Measurements from ENCODE around the gene SUPT7L. TPM values are rescaled to one million over a fixed set of nuclear protein-coding genes. Genes with fewer than 3 reads are reported as not detected.

The SUPT7L gene
- total and polyA plus RNA-seq, 4 donors = 9.6 to 14.6 (median 11.5) TPM

DNA sequence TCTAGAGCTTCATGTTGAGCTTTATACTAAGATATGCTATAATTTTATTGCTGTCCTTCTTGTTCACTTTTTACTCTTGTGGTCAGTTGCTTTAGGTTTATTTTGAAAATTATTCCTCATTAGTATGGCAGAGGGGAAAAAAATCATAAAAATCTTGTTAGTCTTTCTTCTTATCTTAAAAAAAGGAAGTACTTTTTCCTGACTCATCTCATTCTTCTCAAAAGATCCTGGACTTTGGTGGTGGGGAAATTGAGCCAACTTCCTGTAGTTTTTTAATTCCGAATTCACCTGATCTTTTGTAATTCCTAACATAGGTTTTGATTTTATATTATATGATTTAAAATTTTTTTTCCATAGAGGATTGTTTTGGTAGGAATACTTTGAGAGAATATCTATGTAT, 4.0 kb upstream of the SUPT7L start:
- 68% methylated on average over 1 of the region's 1 CpG for WGBS
- no peak for DNase-seq (ENCODE audit: low spot score)
- TF ChIP-seq EGR1 (IDR thresholded peaks at IDR 0.05; ENCODE audit: low read depth in 2 of 2) (no peak), GABPA (IDR thresholded peaks at IDR 0.05 in 1 of 2, conservative IDR thresholded peaks at IDR 0.05 in 1 of 2) (no peak), JUND (IDR thresholded peaks at IDR 0.05) (no peak), FOXA2 (IDR thresholded peaks at IDR 0.05) (no peak), YY1 (IDR thresholded peaks at IDR 0.05) (no peak), RAD21 (IDR thresholded peaks at IDR 0.05) (no peak), TAF1 (conservative IDR thresholded peaks at IDR 0.05) (no peak), HNF4G (IDR thresholded peaks at IDR 0.05) (no peak)
- TF ChIP-seq, protein P1, sequence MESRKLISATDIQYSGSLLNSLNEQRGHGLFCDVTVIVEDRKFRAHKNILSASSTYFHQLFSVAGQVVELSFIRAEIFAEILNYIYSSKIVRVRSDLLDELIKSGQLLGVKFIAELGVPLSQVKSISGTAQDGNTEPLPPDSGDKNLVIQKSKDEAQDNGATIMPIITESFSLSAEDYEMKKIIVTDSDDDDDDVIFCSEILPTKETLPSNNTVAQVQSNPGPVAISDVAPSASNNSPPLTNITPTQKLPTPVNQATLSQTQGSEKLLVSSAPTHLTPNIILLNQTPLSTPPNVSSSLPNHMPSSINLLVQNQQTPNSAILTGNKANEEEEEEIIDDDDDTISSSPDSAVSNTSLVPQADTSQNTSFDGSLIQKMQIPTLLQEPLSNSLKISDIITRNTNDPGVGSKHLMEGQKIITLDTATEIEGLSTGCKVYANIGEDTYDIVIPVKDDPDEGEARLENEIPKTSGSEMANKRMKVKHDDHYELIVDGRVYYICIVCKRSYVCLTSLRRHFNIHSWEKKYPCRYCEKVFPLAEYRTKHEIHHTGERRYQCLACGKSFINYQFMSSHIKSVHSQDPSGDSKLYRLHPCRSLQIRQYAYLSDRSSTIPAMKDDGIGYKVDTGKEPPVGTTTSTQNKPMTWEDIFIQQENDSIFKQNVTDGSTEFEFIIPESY (IDR thresholded peaks at IDR 0.05) = no peak
- TF ChIP-seq, protein P2, sequence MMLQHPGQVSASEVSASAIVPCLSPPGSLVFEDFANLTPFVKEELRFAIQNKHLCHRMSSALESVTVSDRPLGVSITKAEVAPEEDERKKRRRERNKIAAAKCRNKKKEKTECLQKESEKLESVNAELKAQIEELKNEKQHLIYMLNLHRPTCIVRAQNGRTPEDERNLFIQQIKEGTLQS (IDR thresholded peaks at IDR 0.05) = no peak
- TF ChIP-seq, protein P3, sequence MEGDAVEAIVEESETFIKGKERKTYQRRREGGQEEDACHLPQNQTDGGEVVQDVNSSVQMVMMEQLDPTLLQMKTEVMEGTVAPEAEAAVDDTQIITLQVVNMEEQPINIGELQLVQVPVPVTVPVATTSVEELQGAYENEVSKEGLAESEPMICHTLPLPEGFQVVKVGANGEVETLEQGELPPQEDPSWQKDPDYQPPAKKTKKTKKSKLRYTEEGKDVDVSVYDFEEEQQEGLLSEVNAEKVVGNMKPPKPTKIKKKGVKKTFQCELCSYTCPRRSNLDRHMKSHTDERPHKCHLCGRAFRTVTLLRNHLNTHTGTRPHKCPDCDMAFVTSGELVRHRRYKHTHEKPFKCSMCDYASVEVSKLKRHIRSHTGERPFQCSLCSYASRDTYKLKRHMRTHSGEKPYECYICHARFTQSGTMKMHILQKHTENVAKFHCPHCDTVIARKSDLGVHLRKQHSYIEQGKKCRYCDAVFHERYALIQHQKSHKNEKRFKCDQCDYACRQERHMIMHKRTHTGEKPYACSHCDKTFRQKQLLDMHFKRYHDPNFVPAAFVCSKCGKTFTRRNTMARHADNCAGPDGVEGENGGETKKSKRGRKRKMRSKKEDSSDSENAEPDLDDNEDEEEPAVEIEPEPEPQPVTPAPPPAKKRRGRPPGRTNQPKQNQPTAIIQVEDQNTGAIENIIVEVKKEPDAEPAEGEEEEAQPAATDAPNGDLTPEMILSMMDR (IDR thresholded peaks at IDR 0.05; ENCODE audit: low read depth, low read length, missing input control) = no peak
- H3K27me3 ChIP-seq (ENCODE audit: control insufficient read depth in 4 of 4, insufficient read depth in 4 of 4, low read length in 3 of 4) = no peaks in the 10 kb centered on the region
- no peak overlapping the region for H3K4me3 ChIP-seq (ENCODE audit: low read depth in 1 of 3, low read length in 3 of 3)
- H3K9me3 ChIP-seq (ENCODE audit: control insufficient read depth in 4 of 4, low read length in 3 of 4) = no peaks in the 10 kb centered on the region
- peaks cover 2 to 35% (median 15%) of the 10 kb centered on the region in 4 donors for H3K36me3 ChIP-seq (ENCODE audit: control insufficient read depth in 4 of 4, insufficient read depth in 3 of 4, low read depth in 1 of 4, low read length in 3 of 4)
- peaks cover 9 to 18% (median 17%) of the 10 kb centered on the region in 4 donors for H3K4me1 ChIP-seq (ENCODE audit: control insufficient read depth in 4 of 4, insufficient read depth in 4 of 4, low read length in 3 of 4)
- H3K9ac ChIP-seq (ENCODE audit: low read depth in 1 of 2, low read length in 2 of 2) = no peak overlapping the region
- no peak overlapping the region for H3K27ac ChIP-seq (ENCODE audit: low read depth in 1 of 2, low read length in 2 of 2)

DNA sequence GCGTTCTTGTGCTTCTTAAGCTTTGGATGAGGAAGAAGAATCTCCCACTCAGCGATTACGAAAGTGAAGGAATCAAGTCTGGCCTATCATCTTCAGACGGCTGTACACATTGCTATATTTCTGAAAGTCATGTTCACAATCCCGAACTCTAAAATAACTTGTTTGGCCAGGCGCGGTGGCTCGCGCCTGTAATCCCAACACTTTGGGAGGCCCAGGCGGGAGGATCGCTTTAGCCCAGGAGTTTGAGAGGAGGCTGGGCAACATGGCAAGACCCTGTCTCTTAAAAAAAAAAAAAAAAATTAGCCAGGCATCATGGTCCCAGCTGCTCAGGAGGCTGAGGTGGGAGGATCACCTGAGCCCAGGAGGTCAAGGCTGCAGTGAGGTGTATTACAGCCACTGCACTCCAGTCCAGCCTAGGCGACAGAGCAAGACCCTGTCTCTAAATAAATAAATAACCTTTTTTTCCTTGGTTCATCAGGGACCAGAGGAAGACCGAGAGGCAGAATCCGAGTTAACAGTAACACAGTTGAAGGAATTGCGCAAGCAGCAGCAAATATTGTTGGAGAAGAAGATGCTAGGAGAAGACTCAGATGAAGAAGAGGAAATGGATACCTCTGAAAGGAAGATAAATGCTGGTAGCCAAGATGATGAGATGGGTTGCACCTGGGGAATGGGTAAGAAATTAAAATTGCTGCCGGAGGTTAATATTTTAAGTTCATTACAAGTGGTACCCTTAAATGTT, 1.4 kb upstream of the SUPT7L start:
- Histone ChIP-seq H3K36me3 (ENCODE audit: control insufficient read depth in 4 of 4, insufficient read depth in 3 of 4, low read depth in 1 of 4, low read length in 3 of 4) (peaks cover 6 to 36% (median 25%) of the 10 kb centered on the region in 4 donors), H3K4me3 (ENCODE audit: low read depth in 1 of 3, low read length in 3 of 3) (peak overlapping the region; percentile 75 to 100 (median 88)), H3K9me3 (ENCODE audit: control insufficient read depth in 4 of 4, low read length in 3 of 4) (no peaks in the 10 kb centered on the region), H3K9ac (ENCODE audit: low read depth in 1 of 2, low read length in 2 of 2) (peak overlapping the region; percentile 69 to 89), H3K27ac (ENCODE audit: low read depth in 1 of 2, low read length in 2 of 2) (no peak overlapping the region), H3K27me3 (ENCODE audit: control insufficient read depth in 4 of 4, insufficient read depth in 4 of 4, low read length in 3 of 4) (no peaks in the 10 kb centered on the region), H3K4me1 (ENCODE audit: control insufficient read depth in 4 of 4, insufficient read depth in 4 of 4, low read length in 3 of 4) (peaks cover 9 to 24% (median 20%) of the 10 kb centered on the region in 4 donors)
- DNase-seq (ENCODE audit: low spot score) = no peak
- TF ChIP-seq YY1 (IDR thresholded peaks at IDR 0.05) (no peak), JUND (IDR thresholded peaks at IDR 0.05) (no peak), GABPA (IDR thresholded peaks at IDR 0.05 in 1 of 2, conservative IDR thresholded peaks at IDR 0.05 in 1 of 2) (no peak)
- 84% methylated on average over 16 of the region's 16 CpGs for WGBS

DNA sequence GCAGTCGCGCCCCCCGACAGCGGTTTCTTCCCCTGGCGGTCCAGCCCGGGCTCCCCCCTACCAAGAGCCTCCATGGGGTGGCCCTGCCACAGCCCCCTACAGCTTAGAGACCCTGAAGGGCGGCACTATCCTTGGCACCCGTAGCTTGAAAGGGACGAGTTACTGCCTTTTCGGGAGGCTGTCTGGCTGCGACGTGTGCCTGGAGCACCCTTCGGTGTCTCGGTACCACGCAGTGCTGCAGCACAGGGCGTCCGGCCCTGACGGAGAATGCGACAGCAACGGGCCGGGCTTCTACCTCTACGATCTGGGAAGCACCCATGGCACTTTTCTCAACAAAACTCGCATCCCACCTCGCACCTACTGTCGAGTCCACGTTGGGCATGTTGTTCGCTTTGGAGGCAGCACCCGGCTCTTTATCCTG, 750 bp upstream of the SUPT7L start:
- H3K27me3 ChIP-seq (ENCODE audit: control insufficient read depth in 4 of 4, insufficient read depth in 4 of 4, low read length in 3 of 4) = no peaks in the 10 kb centered on the region
- H3K4me1 ChIP-seq (ENCODE audit: control insufficient read depth in 4 of 4, insufficient read depth in 4 of 4, low read length in 3 of 4) = peaks cover 9 to 26% (median 23%) of the 10 kb centered on the region in 4 donors
- WGBS = 4% methylated on average over 28 of the region's 28 CpGs
- H3K4me3 ChIP-seq (ENCODE audit: low read depth in 1 of 3, low read length in 3 of 3) = peak overlapping the region; percentile 75 to 100 (median 88)
- H3K36me3 ChIP-seq (ENCODE audit: control insufficient read depth in 4 of 4, insufficient read depth in 3 of 4, low read depth in 1 of 4, low read length in 3 of 4) = peaks cover 7 to 33% (median 24%) of the 10 kb centered on the region in 4 donors
- H3K9me3 ChIP-seq (ENCODE audit: control insufficient read depth in 4 of 4, low read length in 3 of 4) = no peaks in the 10 kb centered on the region
- H3K27ac ChIP-seq (ENCODE audit: low read depth in 1 of 2, low read length in 2 of 2) = peak overlapping the region; percentile 84 to 87
- no peak for DNase-seq (ENCODE audit: low spot score)
- peak overlapping the region; percentile 69 to 89 for H3K9ac ChIP-seq (ENCODE audit: low read depth in 1 of 2, low read length in 2 of 2)
- TF ChIP-seq GABPA (IDR thresholded peaks at IDR 0.05 in 1 of 2, conservative IDR thresholded peaks at IDR 0.05 in 1 of 2) (no peak), FOXA1 (IDR thresholded peaks at IDR 0.05) (no peak), EGR1 (IDR thresholded peaks at IDR 0.05; ENCODE audit: low read depth in 2 of 2) (no peak), YY1 (IDR thresholded peaks at IDR 0.05) (no peak), JUND (IDR thresholded peaks at IDR 0.05) (no peak), FOXA2 (IDR thresholded peaks at IDR 0.05) (no peak), SP1 (IDR thresholded peaks at IDR 0.05) (no peak)
- TF ChIP-seq, protein P1 (IDR thresholded peaks at IDR 0.05) = no peak
- TF ChIP-seq, protein P4, sequence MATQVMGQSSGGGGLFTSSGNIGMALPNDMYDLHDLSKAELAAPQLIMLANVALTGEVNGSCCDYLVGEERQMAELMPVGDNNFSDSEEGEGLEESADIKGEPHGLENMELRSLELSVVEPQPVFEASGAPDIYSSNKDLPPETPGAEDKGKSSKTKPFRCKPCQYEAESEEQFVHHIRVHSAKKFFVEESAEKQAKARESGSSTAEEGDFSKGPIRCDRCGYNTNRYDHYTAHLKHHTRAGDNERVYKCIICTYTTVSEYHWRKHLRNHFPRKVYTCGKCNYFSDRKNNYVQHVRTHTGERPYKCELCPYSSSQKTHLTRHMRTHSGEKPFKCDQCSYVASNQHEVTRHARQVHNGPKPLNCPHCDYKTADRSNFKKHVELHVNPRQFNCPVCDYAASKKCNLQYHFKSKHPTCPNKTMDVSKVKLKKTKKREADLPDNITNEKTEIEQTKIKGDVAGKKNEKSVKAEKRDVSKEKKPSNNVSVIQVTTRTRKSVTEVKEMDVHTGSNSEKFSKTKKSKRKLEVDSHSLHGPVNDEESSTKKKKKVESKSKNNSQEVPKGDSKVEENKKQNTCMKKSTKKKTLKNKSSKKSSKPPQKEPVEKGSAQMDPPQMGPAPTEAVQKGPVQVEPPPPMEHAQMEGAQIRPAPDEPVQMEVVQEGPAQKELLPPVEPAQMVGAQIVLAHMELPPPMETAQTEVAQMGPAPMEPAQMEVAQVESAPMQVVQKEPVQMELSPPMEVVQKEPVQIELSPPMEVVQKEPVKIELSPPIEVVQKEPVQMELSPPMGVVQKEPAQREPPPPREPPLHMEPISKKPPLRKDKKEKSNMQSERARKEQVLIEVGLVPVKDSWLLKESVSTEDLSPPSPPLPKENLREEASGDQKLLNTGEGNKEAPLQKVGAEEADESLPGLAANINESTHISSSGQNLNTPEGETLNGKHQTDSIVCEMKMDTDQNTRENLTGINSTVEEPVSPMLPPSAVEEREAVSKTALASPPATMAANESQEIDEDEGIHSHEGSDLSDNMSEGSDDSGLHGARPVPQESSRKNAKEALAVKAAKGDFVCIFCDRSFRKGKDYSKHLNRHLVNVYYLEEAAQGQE (IDR thresholded peaks at IDR 0.05) = no peak
